Hepatocyte (in vitro differentiated cells): ENCODE results near the gene TACR2. TPM values are rescaled to one million over a fixed set of nuclear protein-coding genes. Genes with fewer than 3 reads are reported as not detected.

Source experiments
- DNase-seq: peaks from one replicate; pipeline ENCODE4 v3.0.0-alpha.2; 2016; ENCODE audit warnings: low spot score
- H2AFZ ChIP-seq: fragments of 200-600 bp; sonication (generic); 2 replicates; pipeline ENCODE4 v1.6.0; 2016; ENCODE audit warnings: antibody characterized with exemption, mild to moderate bottlenecking
- H3K27ac ChIP-seq: fragments of 200-600 bp; sonication (generic); 2 replicates; pipeline ENCODE4 v1.5.1; 2016; ENCODE audit warnings: mild to moderate bottlenecking
- H3K27me3 ChIP-seq: fragments of 200-600 bp; sonication (generic); 2 replicates; pipeline ENCODE4 v1.6.1; 2016
- H3K36me3 ChIP-seq: fragments of 200-600 bp; sonication (generic); replicated peaks from 2 replicates; pipeline ENCODE4 v1.5.1; 2016; ENCODE audit warnings: low read depth; ENCODE audit not compliant: insufficient read depth
- H3K4me1 ChIP-seq: fragments of 200-600 bp; sonication (generic); 2 replicates; pipeline ENCODE4 v1.5.1; 2016; ENCODE audit warnings: mild to moderate bottlenecking, moderate library complexity; ENCODE audit not compliant: insufficient read depth
- H3K4me2 ChIP-seq: fragments of 200-600 bp; sonication (generic); 2 replicates; pipeline ENCODE4 v1.6.0; 2016
- H3K4me3 ChIP-seq: fragments of 200-600 bp; sonication (generic); 2 replicates; pipeline ENCODE4 v1.5.1; 2016; ENCODE audit warnings: mild to moderate bottlenecking
- H3K79me2 ChIP-seq: fragments of 200-600 bp; sonication (generic); 2 replicates; pipeline ENCODE4 v1.6.0; 2017; ENCODE audit warnings: mild to moderate bottlenecking
- H3K9me2 ChIP-seq: fragments of 200-600 bp; sonication (generic); replicated peaks from 2 replicates; pipeline ENCODE4 v1.6.0; 2017; ENCODE audit warnings: mild to moderate bottlenecking; ENCODE audit not compliant: insufficient read depth
- H3K9me3 ChIP-seq: fragments of 200-600 bp; sonication (generic); 2 replicates; pipeline ENCODE4 v1.5.1; 2016; ENCODE audit warnings: low read depth, mild to moderate bottlenecking
- H4K20me1 ChIP-seq: fragments of 200-600 bp; sonication (generic); 2 replicates; pipeline ENCODE4 v1.6.0; 2016; ENCODE audit warnings: mild to moderate bottlenecking; ENCODE audit not compliant: insufficient read depth, poor library complexity, severe bottlenecking
- EZH2 ChIP-seq: fragments of 200-600 bp; sonication (generic); IDR thresholded peaks from 2 replicates; pipeline ENCODE4 v1.6.1; 2016; ENCODE audit warnings: antibody characterized with exemption, mild to moderate bottlenecking, borderline replicate concordance
- EZH2phosphoT487 ChIP-seq: fragments of 200-600 bp; sonication (generic); IDR thresholded peaks from one replicate; pipeline ENCODE4 v1.6.1; 2018; ENCODE audit warnings: antibody characterized with exemption, mild to moderate bottlenecking, low read depth, moderate library complexity; ENCODE audit not compliant: unreplicated experiment, severe bottlenecking
- WGBS: methylation state at CpG from one replicate; pipeline ENCODE4 v1.1.6; 2016; ENCODE audit warnings: low lambda C conversion rate; ENCODE audit errors: missing lambda C conversion rate; 5-methylcytosine and 5-hydroxymethylcytosine counted together
- polyA plus RNA-seq: library from polyadenylated mRNA; unstranded; fragments of >200 nt; fragmentation: Nextera tagmentation; extraction: Ambion mirVana; gene quantifications from 2 replicates; pipeline ENCODE4 v1.2.1, GENCODE V29; 2016
- total RNA-seq: library from RNA; depleted of rRNA; stranded (reverse); fragments of >200 nt; gene quantifications from 2 replicates; pipeline ENCODE4 v1.2.3, GENCODE V29; 2014
- TF ChIP-seq, protein P1 (sequence below): fragments of 200-600 bp; sonication (generic); IDR thresholded peaks from 2 replicates; pipeline ENCODE4 v1.5.1; 2016; ENCODE audit warnings: antibody characterized with exemption, mild to moderate bottlenecking; ENCODE audit not compliant: poor library complexity

TACR2 gene
- total and polyA plus RNA-seq, 2 experiments from 2014 or later: 0.07 TPM; not detected in 1

DNA sequence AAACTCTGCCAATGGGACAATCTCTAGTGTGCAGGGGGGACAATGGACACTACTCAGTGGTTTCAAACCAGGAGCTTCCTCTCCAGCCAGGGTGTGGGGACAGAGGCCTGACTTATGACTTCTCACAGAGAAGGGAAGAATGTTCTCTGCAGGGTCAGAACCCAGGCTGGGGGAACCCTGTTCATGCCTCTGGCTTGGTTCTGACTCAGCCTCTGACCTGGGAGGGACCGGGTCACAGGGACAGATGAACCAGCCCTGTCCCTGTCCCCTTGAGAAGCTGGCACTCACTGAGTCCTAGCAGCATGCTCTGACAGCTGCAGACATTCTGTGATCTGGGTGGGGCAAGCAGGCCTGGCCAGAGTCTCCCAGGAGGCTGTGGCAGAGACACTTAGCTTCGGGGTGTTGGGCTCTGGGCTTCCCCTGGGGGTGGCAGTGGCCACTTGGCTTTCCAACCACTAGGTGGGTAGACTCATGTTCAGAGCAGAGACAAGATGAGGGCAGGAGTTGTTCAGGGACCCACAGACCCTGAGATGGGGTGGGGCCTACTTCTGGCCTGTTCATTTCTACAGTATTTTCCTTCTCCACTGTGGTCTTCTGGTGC is 48.2 kb upstream of the TACR2 start:
- Histone ChIP-seq H3K4me1 (peaks cover 15% of the 10 kb centered on the region), H3K27me3 (no peaks in the 10 kb centered on the region), H2AFZ (no peak overlapping the region), H4K20me1 (no peaks in the 10 kb centered on the region), H3K4me3 (no peak overlapping the region), H3K79me2 (peaks cover 60% of the 10 kb centered on the region), H3K9me2 (no peaks in the 10 kb centered on the region), H3K36me3 (no peaks in the 10 kb centered on the region), H3K4me2 (no peak overlapping the region), H3K27ac (peak overlapping the region; percentile 27), H3K9me3 (no peaks in the 10 kb centered on the region)
- DNase-seq: no peak
- TF ChIP-seq, protein P1, sequence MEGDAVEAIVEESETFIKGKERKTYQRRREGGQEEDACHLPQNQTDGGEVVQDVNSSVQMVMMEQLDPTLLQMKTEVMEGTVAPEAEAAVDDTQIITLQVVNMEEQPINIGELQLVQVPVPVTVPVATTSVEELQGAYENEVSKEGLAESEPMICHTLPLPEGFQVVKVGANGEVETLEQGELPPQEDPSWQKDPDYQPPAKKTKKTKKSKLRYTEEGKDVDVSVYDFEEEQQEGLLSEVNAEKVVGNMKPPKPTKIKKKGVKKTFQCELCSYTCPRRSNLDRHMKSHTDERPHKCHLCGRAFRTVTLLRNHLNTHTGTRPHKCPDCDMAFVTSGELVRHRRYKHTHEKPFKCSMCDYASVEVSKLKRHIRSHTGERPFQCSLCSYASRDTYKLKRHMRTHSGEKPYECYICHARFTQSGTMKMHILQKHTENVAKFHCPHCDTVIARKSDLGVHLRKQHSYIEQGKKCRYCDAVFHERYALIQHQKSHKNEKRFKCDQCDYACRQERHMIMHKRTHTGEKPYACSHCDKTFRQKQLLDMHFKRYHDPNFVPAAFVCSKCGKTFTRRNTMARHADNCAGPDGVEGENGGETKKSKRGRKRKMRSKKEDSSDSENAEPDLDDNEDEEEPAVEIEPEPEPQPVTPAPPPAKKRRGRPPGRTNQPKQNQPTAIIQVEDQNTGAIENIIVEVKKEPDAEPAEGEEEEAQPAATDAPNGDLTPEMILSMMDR: no peak
- TF ChIP-seq EZH2: no peak
- TF ChIP-seq EZH2phosphoT487: no peak
- 78% methylated on average over 2 of the region's 2 CpGs for WGBS

DNA sequence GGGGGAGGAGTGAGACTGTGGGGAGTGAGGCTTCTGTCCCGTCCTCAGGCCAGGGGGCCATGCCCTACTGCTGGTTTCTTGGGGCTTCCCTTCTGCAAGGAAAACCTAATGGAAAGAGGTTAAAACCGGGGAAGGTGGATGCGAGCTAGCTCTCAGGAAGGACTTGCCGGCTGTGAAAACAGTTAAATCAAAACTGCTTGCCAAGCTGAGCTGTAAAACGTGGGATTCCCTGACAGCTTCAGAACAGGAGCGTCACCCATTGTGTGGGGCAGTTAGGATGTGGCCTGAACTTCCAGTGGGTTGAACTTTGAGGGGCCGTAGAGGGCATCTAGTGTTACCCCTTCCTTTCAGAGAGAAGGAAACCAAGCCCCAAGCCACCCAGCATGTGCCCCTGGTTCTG is 47.7 kb upstream of the TACR2 start:
- Histone ChIP-seq H3K4me1 (peaks cover 20% of the 10 kb centered on the region), H3K36me3 (no peaks in the 10 kb centered on the region), H3K4me3 (no peak overlapping the region), H3K27ac (peak overlapping the region; percentile 27), H4K20me1 (no peaks in the 10 kb centered on the region), H3K27me3 (no peaks in the 10 kb centered on the region), H3K9me2 (no peaks in the 10 kb centered on the region), H3K79me2 (peaks cover 62% of the 10 kb centered on the region), H3K9me3 (no peaks in the 10 kb centered on the region), H3K4me2 (no peak overlapping the region), H2AFZ (no peak overlapping the region)
- TF ChIP-seq EZH2phosphoT487 (no peak), EZH2 (no peak)
- TF ChIP-seq, protein P1: no peak
- DNase-seq: no peak
- WGBS: 82% methylated on average over 6 of the region's 7 CpGs

DNA sequence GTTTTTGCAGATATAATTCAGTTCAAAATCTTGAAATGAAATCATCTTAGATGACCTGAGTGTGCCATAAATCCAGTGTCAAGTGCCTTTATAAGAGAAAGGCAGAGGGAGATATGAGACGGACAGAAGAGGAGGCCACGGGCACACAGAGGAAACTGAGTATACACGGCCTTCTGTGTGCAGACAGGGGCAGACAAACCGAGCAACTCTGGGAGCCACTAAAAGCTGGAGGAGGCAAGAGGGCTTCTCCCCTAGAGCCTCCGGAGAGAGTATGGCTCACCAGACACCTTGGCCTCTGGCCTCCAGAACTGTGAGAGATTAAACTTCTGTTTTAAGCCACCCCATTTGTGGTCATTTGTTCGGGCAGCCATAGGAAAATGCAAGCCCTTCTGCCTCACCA is 47.2 kb upstream of the TACR2 start:
- Histone ChIP-seq H3K79me2 (peaks cover 62% of the 10 kb centered on the region), H3K36me3 (no peaks in the 10 kb centered on the region), H3K4me3 (no peak overlapping the region), H3K4me1 (peaks cover 20% of the 10 kb centered on the region), H3K27ac (no peak overlapping the region), H3K9me2 (no peaks in the 10 kb centered on the region), H3K4me2 (no peak overlapping the region), H4K20me1 (no peaks in the 10 kb centered on the region), H2AFZ (no peak overlapping the region), H3K27me3 (no peaks in the 10 kb centered on the region), H3K9me3 (no peaks in the 10 kb centered on the region)
- 85% methylated on average over 6 of the region's 6 CpGs for WGBS
- no peak for DNase-seq
- TF ChIP-seq, protein P1: no peak
- TF ChIP-seq EZH2phosphoT487 (no peak), EZH2 (no peak)
